Measurements from ENCODE around the gene SYNDIG1L.
A peak's percentile ranks its signal among the peaks of the same experiment; 100 is the strongest.

The SYNDIG1L gene

GRCh38 chr14:74368026-74368425 is 58.0 kb downstream of the SYNDIG1L start:
- no peak overlapping the region for H3K27ac Mint-ChIP-seq
- H3K9me3 Mint-ChIP-seq: no peaks in the 10 kb centered on the region
- H3K4me1 Mint-ChIP-seq: no peaks in the 10 kb centered on the region
- no peaks in the 10 kb centered on the region for H3K36me3 Mint-ChIP-seq
- ATAC-seq: no peak
- no peak overlapping the region for H3K4me3 Mint-ChIP-seq
- H3K27me3 Mint-ChIP-seq: no peaks in the 10 kb centered on the region

- Mint-ChIP-seq H3K4me1 (peaks cover 6% of the 10 kb centered on the region), H3K9me3 (no peaks in the 10 kb centered on the region), H3K36me3 (no peaks in the 10 kb centered on the region), H3K27ac (no peak overlapping the region), H3K4me3 (no peak overlapping the region), H3K27me3 (peaks cover 9% of the 10 kb centered on the region)
- ATAC-seq: no peak
Measured at GRCh38 chr14:74364271-74364880, 61.6 kb downstream of the SYNDIG1L start.

DNA sequence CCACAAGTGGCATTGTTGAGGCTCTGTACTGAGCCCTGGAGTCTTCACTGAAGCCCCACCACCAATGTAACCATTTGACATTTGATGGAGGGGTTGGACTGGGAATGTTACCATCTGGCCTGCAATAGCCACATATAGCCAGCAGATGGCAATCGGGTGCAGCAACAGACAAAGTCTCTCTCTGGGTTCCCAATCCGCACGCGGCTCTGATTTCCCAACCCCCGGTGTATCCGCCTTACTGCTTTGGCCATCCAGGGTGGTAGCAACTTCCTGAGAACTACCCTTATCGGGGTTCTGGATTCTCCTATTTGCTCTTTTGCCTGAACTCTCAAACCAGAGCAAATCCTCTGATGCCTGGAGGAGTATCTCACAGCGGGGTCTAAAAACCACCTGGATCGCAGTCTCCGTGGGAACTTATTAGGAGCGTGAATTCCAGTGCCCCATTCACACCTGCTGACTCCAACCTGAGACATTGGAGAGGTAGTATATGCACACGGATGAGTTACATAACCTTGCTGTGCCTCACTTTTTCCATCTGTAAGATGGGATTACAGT is 63.6 kb downstream of the SYNDIG1L start:
- H3K4me1 Mint-ChIP-seq: peaks cover 6% of the 10 kb centered on the region
- no peaks in the 10 kb centered on the region for H3K9me3 Mint-ChIP-seq
- no peak overlapping the region for H3K27ac Mint-ChIP-seq
- H3K27me3 Mint-ChIP-seq: peaks cover 27% of the 10 kb centered on the region
- no peak overlapping the region for H3K4me3 Mint-ChIP-seq
- ATAC-seq: peak; percentile 63
- no peaks in the 10 kb centered on the region for H3K36me3 Mint-ChIP-seq

- Mint-ChIP-seq H3K27ac (no peak overlapping the region), H3K4me3 (no peak overlapping the region), H3K9me3 (no peaks in the 10 kb centered on the region), H3K36me3 (no peaks in the 10 kb centered on the region), H3K4me1 (peaks cover 6% of the 10 kb centered on the region), H3K27me3 (peaks cover 35% of the 10 kb centered on the region)
- ATAC-seq: no peak
Measured at GRCh38 chr14:74360163-74360562, 65.8 kb downstream of the SYNDIG1L start.

- Mint-ChIP-seq H3K27me3 (peaks cover 35% of the 10 kb centered on the region), H3K9me3 (no peaks in the 10 kb centered on the region), H3K36me3 (no peaks in the 10 kb centered on the region), H3K27ac (no peak overlapping the region), H3K4me3 (no peak overlapping the region), H3K4me1 (peaks cover 6% of the 10 kb centered on the region)
- ATAC-seq: no peak
Measured at GRCh38 chr14:74358176-74358829, 67.7 kb downstream of the SYNDIG1L start.

DNA sequence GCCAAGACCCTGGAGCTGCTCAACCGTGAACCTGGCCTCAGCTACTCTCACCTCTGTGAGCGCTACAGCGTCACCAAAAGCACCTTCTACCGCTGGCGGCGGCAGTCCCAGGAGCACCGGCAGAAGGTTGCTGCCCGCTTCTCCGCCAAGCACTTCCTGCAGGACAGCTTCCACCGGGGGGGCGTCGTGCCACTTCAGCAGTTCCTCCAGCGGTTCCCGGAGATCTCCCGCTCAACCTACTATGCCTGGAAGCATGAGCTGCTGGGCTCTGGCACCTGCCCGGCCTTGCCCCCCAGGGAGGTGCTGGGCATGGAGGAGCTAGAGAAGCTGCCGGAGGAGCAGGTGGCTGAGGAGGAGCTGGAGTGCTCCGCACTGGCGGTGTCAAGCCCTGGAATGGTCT is 68.4 kb downstream of the SYNDIG1L start:
- no peak overlapping the region for H3K27ac Mint-ChIP-seq
- H3K27me3 Mint-ChIP-seq: peaks cover 37% of the 10 kb centered on the region
- H3K4me3 Mint-ChIP-seq: no peak overlapping the region
- no peak for ATAC-seq
- no peaks in the 10 kb centered on the region for H3K9me3 Mint-ChIP-seq
- peaks cover 6% of the 10 kb centered on the region for H3K4me1 Mint-ChIP-seq
- no peaks in the 10 kb centered on the region for H3K36me3 Mint-ChIP-seq

DNA sequence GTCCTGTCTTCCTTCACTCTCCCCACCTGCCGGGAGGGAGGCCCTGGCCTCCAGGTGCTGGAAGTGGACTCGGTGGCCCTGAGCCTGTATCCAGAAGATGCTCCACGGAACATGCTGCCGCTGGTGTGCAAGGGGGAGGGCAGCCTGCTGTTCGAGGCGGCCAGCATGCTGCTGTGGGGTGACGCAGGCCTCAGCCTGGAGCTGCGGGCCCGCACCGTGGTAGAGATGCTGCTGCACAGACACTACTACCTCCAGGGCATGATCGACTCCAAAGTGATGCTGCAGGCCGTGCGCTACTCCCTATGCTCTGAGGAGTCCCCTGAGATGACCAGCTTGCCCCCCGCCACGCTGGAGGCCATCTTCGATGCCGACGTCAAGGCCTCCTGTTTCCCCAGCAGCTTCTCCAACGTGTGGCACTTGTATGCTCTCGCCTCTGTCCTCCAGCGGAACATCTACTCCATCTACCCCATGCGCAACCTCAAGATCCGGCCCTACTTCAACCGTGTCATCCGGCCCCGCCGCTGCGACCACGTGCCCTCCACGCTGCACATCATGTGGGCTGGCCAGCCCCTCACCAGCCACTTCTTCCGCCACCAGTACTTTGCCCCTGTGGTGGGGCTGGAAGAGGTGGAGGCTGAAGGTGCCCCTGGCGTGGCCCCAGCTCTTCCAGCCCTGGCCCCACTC is 69.0 kb downstream of the SYNDIG1L start:
- Mint-ChIP-seq H3K4me3 (no peak overlapping the region), H3K36me3 (no peaks in the 10 kb centered on the region), H3K27ac (no peak overlapping the region), H3K4me1 (peaks cover 1% of the 10 kb centered on the region), H3K27me3 (peaks cover 37% of the 10 kb centered on the region), H3K9me3 (no peaks in the 10 kb centered on the region)
- no peak for ATAC-seq

Data from stimulated activated memory B cell treated with anti-CD40 and anti-IgM and Interleukin-4, amounts not matched to agents 10 μg/mL and 1 μg/mL and 100 μg/mL, for 72 hours (primary cell).